CD14-positive monocyte (primary cell): ENCODE measurements around the gene LRBA. TPM values are rescaled to one million over a fixed set of nuclear protein-coding genes. Genes with fewer than 3 reads are reported as not detected.

Experiments used
- DNase-seq, 3 donors: peaks; one replicate each; pipeline ENCODE4 v3.0.0-alpha.2; 2011 to 2022
- H2AFZ ChIP-seq: 2 replicates; pipeline ENCODE4 v1.6.0; 2012; ENCODE audit warnings: mild to moderate bottlenecking, low read depth, low read length, inconsistent platforms; ENCODE audit not compliant: insufficient read depth, poor library complexity, severe bottlenecking
- H3K27ac ChIP-seq, 2 donors: 1 replicate in 1 of 2; 2 replicates in 1 of 2; pipeline ENCODE4 v1.5.1; 2012 to 2013; ENCODE audit warnings: low read length in 2 of 2, control low read depth in 1 of 2, inconsistent platforms in 1 of 2, low read depth in 1 of 2, mild to moderate bottlenecking in 1 of 2
- H3K27me3 ChIP-seq, 2 donors: one replicate each; pipeline versions ENCODE4 v1.6.0 to v1.6.1; 2011 to 2013; ENCODE audit warnings: low read length in 2 of 2; ENCODE audit not compliant: control insufficient read depth in 2 of 2, insufficient read depth in 2 of 2
- H3K36me3 ChIP-seq, 2 donors: replicated peaks in 1 of 2; 1 replicate in 1 of 2; 2 replicates in 1 of 2; pipeline versions ENCODE4 v1.5.1 to v1.6.1; 2012 to 2013; ENCODE audit warnings: low read length in 2 of 2, control low read depth in 1 of 2, inconsistent platforms in 1 of 2, mild to moderate bottlenecking in 1 of 2; ENCODE audit not compliant: insufficient read depth in 2 of 2, control insufficient read depth in 1 of 2
- H3K4me1 ChIP-seq, 2 donors: 1 replicate in 1 of 2; 2 replicates in 1 of 2; pipeline versions ENCODE4 v1.5.1 to v1.6.1; 2012 to 2013; ENCODE audit warnings: low read length in 2 of 2, control low read depth in 1 of 2, inconsistent platforms in 1 of 2, mild to moderate bottlenecking in 1 of 2, moderate library complexity in 1 of 2; ENCODE audit not compliant: insufficient read depth in 2 of 2, control insufficient read depth in 1 of 2
- H3K4me2 ChIP-seq: replicated peaks from 2 replicates; pipeline ENCODE3; 2012; ENCODE audit warnings: low read length, moderate library complexity, mild to moderate bottlenecking; ENCODE audit not compliant: poor library complexity, severe bottlenecking; ENCODE audit errors: extremely low read depth
- H3K4me3 ChIP-seq, 3 experiments: fragments of 200-600 bp in 1 of 3; sonication (generic) in 1 of 3; replicated peaks in 1 of 3; 1 replicate in 2 of 3; 2 replicates in 1 of 3; pipeline ENCODE4 v1.5.1; 2011 to 2013; ENCODE audit warnings: low read length in 3 of 3, mild to moderate bottlenecking in 3 of 3, control low read depth in 2 of 3, low read depth in 2 of 3, inconsistent platforms in 1 of 3, moderate library complexity in 1 of 3
- H3K79me2 ChIP-seq: 2 replicates; pipeline ENCODE4 v1.6.0; 2012; ENCODE audit warnings: mild to moderate bottlenecking, control low read depth, inconsistent platforms, low read length, moderate library complexity; ENCODE audit not compliant: insufficient read depth
- H3K9ac ChIP-seq: 2 replicates; pipeline ENCODE4 v1.6.0; 2017; ENCODE audit warnings: low read length, mild to moderate bottlenecking; ENCODE audit not compliant: insufficient read depth, poor library complexity, severe bottlenecking
- H3K9me3 ChIP-seq, 2 donors: replicated peaks in 1 of 2; 1 replicate in 1 of 2; 2 replicates in 1 of 2; pipeline versions ENCODE4 v1.5.1 to v1.6.1; 2012 to 2013; ENCODE audit warnings: low read length in 2 of 2, control low read depth in 1 of 2; ENCODE audit not compliant: control insufficient read depth in 1 of 2, insufficient read depth in 1 of 2
- H4K20me1 ChIP-seq: 2 replicates; pipeline ENCODE4 v1.6.0; 2012; ENCODE audit warnings: mild to moderate bottlenecking, low read length, control low read depth, moderate library complexity; ENCODE audit not compliant: insufficient read depth
- H3K27ac Mint-ChIP-seq, 7 donors: one replicate each; pipeline ENCODE4 v1.8.0; 2020; ENCODE audit warnings: mild to moderate bottlenecking in 7 of 7, mixed read lengths in 7 of 7, moderate library complexity in 6 of 7, inconsistent platforms in 2 of 7
- H3K27me3 Mint-ChIP-seq, 3 donors: one replicate each; pipeline ENCODE4 v1.8.0; 2021 to 2022; ENCODE audit warnings: low read depth in 3 of 3, mild to moderate bottlenecking in 3 of 3, mixed read lengths in 3 of 3, moderate library complexity in 3 of 3, inconsistent platforms in 1 of 3
- H3K36me3 Mint-ChIP-seq, 2 donors: one replicate each; pipeline ENCODE4 v1.8.0; 2020; ENCODE audit warnings: mixed read lengths in 2 of 2, inconsistent platforms in 1 of 2, mild to moderate bottlenecking in 1 of 2
- H3K4me1 Mint-ChIP-seq: one replicate; pipeline ENCODE4 v1.8.0; 2020; ENCODE audit warnings: mild to moderate bottlenecking, mixed read lengths
- H3K4me3 Mint-ChIP-seq, 2 donors: one replicate each; pipeline ENCODE4 v1.8.0; 2020; ENCODE audit warnings: mild to moderate bottlenecking in 2 of 2, mixed read lengths in 2 of 2, moderate library complexity in 1 of 2
- H3K9me3 Mint-ChIP-seq, 7 donors: one replicate each; pipeline ENCODE4 v1.8.0; 2020 to 2022; ENCODE audit warnings: mixed read lengths in 7 of 7, mild to moderate bottlenecking in 6 of 7, moderate library complexity in 6 of 7, inconsistent platforms in 2 of 7
- CTCF ChIP-seq: fragments of 200-600 bp; IDR thresholded peaks from one replicate; pipeline ENCODE4 v1.8.0; 2022; ENCODE audit warnings: antibody characterized with exemption, mild to moderate bottlenecking
- WGBS: methylation state at CpG from one replicate; pipeline ENCODE4 v1.1.5; 2013; ENCODE audit warnings: missing lambda C conversion rate; ENCODE audit not compliant: insufficient coverage; 5-methylcytosine and 5-hydroxymethylcytosine counted together
- intact Hi-C, 2 donors: fragments of 100-400 bp; cut with micrococcal nuclease; formaldehyde crosslinking; loops; one replicate each; pipeline versions ENCODE4 v1.15.0 to v1.15.1; 2023
- polyA plus RNA-seq, 3 donors: library from polyadenylated mRNA; depleted of rRNA in 1 of 3; unstranded in 2 of 3; stranded (reverse) in 1 of 3; fragments of 300-500 nt in 2 of 3; fragments of >200 nt in 1 of 3; fragmentation: Illumina TruSeq in 2 of 3; gene quantifications; 1 replicate in 2 of 3; 2 replicates in 1 of 3; pipeline ENCODE4 v1.2.3, GENCODE V29; 2012 to 2021

The LRBA gene
- polyA plus RNA-seq, 3 donors, result 1.5 to 5.5 (median 4.4) TPM

DNA sequence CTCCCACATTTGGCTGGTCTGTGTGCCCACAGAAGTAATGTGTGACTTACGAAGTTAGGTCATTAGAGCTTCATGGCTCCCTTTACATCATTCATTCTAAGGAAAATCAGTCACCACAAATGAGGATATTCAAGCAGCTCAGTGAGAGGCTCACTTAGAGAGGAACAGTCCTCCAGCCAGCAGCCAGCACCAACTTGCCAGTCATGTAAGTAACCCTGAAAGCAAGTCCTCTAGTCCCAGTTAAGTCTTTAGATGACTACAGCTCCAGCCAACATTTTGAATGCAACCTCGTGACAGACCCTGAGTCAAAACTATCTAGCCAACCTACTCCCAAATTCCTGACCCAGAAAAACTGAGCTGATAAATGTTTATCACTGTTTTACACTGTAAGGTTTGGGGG lies 71.3 kb downstream of the LRBA start:
- H3K4me1 Mint-ChIP-seq, result peaks cover 15% of the 10 kb centered on the region
- no peak for TF ChIP-seq CTCF
- DNase-seq, result no peak
- Histone ChIP-seq H3K27ac (no peak overlapping the region), H2AFZ (no peak overlapping the region), H3K4me1 (no peaks in the 10 kb centered on the region), H4K20me1 (no peaks in the 10 kb centered on the region), H3K9ac (no peak overlapping the region), H3K4me3 (no peak overlapping the region), H3K9me3 (no peaks in the 10 kb centered on the region), H3K27me3 (no peaks in the 10 kb centered on the region), H3K79me2 (no peaks in the 10 kb centered on the region), H3K36me3 (no peaks in the 10 kb centered on the region), H3K4me2 (no peak overlapping the region)
- H3K9me3 Mint-ChIP-seq, result peaks cover 0 to 2% (median 0%) of the 10 kb centered on the region in 7 donors
- no peaks in the 10 kb centered on the region for H3K27me3 Mint-ChIP-seq
- H3K36me3 Mint-ChIP-seq, result no peaks in the 10 kb centered on the region
- H3K27ac Mint-ChIP-seq, result peak overlapping the region in 4 of 7 donors; percentile 28 to 64 (median 38)
- WGBS, result 100% methylated on average over 1 of the region's 2 CpGs
- intact Hi-C loops, result no loop called here
- H3K4me3 Mint-ChIP-seq, result no peak overlapping the region

DNA sequence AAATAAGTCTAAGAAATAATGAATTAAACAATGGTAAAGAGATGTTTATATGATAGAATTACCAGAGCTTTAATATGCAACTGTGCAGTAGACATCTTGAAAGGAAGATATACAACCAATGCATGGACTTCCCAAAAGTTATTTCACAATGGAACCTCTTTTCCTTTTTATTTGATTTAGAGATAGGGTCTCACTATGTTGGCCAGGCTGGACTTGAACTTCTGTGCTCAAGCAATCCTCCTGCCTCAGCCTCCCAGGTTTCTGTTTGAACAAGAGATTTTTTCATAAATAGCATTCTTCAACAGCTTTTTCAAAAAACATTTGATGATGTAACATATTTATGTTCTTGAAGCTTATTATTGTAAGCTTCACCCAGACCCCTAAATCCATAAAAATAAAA lies 72.0 kb downstream of the LRBA start:
- Histone ChIP-seq H3K9me3 (no peaks in the 10 kb centered on the region), H3K9ac (no peak overlapping the region), H3K27ac (no peak overlapping the region), H4K20me1 (no peaks in the 10 kb centered on the region), H3K36me3 (no peaks in the 10 kb centered on the region), H3K4me3 (no peak overlapping the region), H3K27me3 (no peaks in the 10 kb centered on the region), H2AFZ (no peak overlapping the region), H3K79me2 (no peaks in the 10 kb centered on the region), H3K4me1 (no peaks in the 10 kb centered on the region), H3K4me2 (no peak overlapping the region)
- DNase-seq, result no peak
- no peaks in the 10 kb centered on the region for H3K36me3 Mint-ChIP-seq
- H3K9me3 Mint-ChIP-seq, result peaks cover 0 to 2% (median 0%) of the 10 kb centered on the region in 7 donors
- no peak for TF ChIP-seq CTCF
- peaks cover 15% of the 10 kb centered on the region for H3K4me1 Mint-ChIP-seq
- no peaks in the 10 kb centered on the region for H3K27me3 Mint-ChIP-seq
- intact Hi-C loops, result no loop called here
- no peak overlapping the region for H3K4me3 Mint-ChIP-seq
- H3K27ac Mint-ChIP-seq, result no peak overlapping the region
